Fibroblast of skin of right biceps (primary cell): Measurements from ENCODE around the gene RHOV.
A peak's percentile ranks its signal among the peaks of the same experiment; 100 is the strongest.

Experiments used
- DNase-seq: peaks from one replicate; pipeline ENCODE4 v3.0.0-alpha.2; 2013

RHOV gene

GRCh38 chr15:40902605-40903561 is 28.8 kb upstream of the RHOV start:
- no peak for DNase-seq

GRCh38 chr15:40901053-40901443 is 27.0 kb upstream of the RHOV start:
- no peak for DNase-seq

- no peak for DNase-seq
Measured at GRCh38 chr15:40900256-40901052, 26.4 kb upstream of the RHOV start.

GRCh38 chr15:40899536-40900207 is 25.6 kb upstream of the RHOV start:
- no peak for DNase-seq

- DNase-seq: peak; percentile 80
Measured at GRCh38 chr15:40894681-40895448, 20.8 kb upstream of the RHOV start.

- DNase-seq: peak; percentile 95
Measured at GRCh38 chr15:40893733-40894680, 20.0 kb upstream of the RHOV start, which contains the start of gene VPS18. TSS of gene VPS18 (plus strand) at chr15:40894450. CDS start at chr15:40894769, 319 bp downstream.

- no peak for DNase-seq
Measured at GRCh38 chr15:40893019-40893670, 19.1 kb upstream of the RHOV start.

- DNase-seq: no peak
Measured at GRCh38 chr15:40892447-40893012, 18.5 kb upstream of the RHOV start.

- DNase-seq: peak; percentile 40
Measured at GRCh38 chr15:40891810-40892446, 17.9 kb upstream of the RHOV start.

GRCh38 chr15:40891138-40891537 is 17.1 kb upstream of the RHOV start:
- DNase-seq: no peak

GRCh38 chr15:40889112-40889511 is 15.1 kb upstream of the RHOV start:
- DNase-seq: no peak

- DNase-seq: no peak
Measured at GRCh38 chr15:40886586-40886985, 12.6 kb upstream of the RHOV start.

- DNase-seq: no peak
Measured at GRCh38 chr15:40881351-40881750, 7.3 kb upstream of the RHOV start.

GRCh38 chr15:40879609-40880008 is 5.6 kb upstream of the RHOV start:
- no peak for DNase-seq

GRCh38 chr15:40878785-40879184 is 4.8 kb upstream of the RHOV start:
- no peak for DNase-seq

GRCh38 chr15:40877694-40878093 is 3.7 kb upstream of the RHOV start:
- no peak for DNase-seq

GRCh38 chr15:40875991-40876730 is 2.1 kb upstream of the RHOV start:
- DNase-seq: no peak

GRCh38 chr15:40872791-40873693 is 992 bp downstream of the RHOV start:
- no peak for DNase-seq
